ENCODE data around the gene CYP2E1.

Gene CYP2E1

DNA sequence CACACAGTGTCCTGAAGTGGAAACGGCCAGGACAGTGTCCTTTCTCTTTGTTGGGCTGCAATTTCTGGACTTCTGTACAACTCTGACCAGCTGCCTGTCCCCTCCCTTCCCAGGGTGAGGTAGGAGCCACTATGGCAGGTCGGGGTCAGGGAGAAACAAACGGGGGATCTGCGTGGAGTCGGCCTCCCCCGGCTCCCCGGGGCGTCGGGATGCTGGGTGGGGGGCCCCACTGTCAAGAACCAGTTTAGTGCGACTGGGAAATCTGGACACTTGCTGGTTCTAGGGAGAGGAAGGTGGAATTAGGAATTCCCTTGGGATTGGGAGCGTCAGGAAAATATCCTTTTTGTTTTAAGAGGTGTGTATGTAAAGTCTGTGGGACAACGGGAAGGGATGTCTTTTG is 37.7 kb downstream of the CYP2E1 start:
- Histone ChIP-seq H3K27ac (replicated peaks) (no peak overlapping the region), H3K4me3 (replicated peaks; ENCODE audit: insufficient read depth, low read length) (no peak overlapping the region), H3K27me3 (ENCODE audit: insufficient read depth, poor library complexity, severe bottlenecking) (no peaks in the 10 kb centered on the region)
- TF ChIP-seq GABPA (IDR thresholded peaks at IDR 0.05; ENCODE audit: low read depth) (no peak), SPI1 (IDR thresholded peaks at IDR 0.05; ENCODE audit: borderline replicate concordance, low read depth) (no peak), POLR2AphosphoS5 (IDR thresholded peaks at IDR 0.05; ENCODE audit: low read depth) (no peak)
- TF ChIP-seq, protein P1, sequence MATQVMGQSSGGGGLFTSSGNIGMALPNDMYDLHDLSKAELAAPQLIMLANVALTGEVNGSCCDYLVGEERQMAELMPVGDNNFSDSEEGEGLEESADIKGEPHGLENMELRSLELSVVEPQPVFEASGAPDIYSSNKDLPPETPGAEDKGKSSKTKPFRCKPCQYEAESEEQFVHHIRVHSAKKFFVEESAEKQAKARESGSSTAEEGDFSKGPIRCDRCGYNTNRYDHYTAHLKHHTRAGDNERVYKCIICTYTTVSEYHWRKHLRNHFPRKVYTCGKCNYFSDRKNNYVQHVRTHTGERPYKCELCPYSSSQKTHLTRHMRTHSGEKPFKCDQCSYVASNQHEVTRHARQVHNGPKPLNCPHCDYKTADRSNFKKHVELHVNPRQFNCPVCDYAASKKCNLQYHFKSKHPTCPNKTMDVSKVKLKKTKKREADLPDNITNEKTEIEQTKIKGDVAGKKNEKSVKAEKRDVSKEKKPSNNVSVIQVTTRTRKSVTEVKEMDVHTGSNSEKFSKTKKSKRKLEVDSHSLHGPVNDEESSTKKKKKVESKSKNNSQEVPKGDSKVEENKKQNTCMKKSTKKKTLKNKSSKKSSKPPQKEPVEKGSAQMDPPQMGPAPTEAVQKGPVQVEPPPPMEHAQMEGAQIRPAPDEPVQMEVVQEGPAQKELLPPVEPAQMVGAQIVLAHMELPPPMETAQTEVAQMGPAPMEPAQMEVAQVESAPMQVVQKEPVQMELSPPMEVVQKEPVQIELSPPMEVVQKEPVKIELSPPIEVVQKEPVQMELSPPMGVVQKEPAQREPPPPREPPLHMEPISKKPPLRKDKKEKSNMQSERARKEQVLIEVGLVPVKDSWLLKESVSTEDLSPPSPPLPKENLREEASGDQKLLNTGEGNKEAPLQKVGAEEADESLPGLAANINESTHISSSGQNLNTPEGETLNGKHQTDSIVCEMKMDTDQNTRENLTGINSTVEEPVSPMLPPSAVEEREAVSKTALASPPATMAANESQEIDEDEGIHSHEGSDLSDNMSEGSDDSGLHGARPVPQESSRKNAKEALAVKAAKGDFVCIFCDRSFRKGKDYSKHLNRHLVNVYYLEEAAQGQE (IDR thresholded peaks at IDR 0.05; ENCODE audit: insufficient replicate concordance, low read depth), result no peak
- TF ChIP-seq, protein P2, sequence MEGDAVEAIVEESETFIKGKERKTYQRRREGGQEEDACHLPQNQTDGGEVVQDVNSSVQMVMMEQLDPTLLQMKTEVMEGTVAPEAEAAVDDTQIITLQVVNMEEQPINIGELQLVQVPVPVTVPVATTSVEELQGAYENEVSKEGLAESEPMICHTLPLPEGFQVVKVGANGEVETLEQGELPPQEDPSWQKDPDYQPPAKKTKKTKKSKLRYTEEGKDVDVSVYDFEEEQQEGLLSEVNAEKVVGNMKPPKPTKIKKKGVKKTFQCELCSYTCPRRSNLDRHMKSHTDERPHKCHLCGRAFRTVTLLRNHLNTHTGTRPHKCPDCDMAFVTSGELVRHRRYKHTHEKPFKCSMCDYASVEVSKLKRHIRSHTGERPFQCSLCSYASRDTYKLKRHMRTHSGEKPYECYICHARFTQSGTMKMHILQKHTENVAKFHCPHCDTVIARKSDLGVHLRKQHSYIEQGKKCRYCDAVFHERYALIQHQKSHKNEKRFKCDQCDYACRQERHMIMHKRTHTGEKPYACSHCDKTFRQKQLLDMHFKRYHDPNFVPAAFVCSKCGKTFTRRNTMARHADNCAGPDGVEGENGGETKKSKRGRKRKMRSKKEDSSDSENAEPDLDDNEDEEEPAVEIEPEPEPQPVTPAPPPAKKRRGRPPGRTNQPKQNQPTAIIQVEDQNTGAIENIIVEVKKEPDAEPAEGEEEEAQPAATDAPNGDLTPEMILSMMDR (IDR thresholded peaks at IDR 0.05; ENCODE audit: insufficient read depth, low read length), result no peak
- DNase-seq (ENCODE audit: low read depth in 1 of 2, low spot score in 1 of 2), result no peak

GRCh38 chr10:133565441-133566294 is 38.5 kb downstream of the CYP2E1 start, which contains the start of gene SYCE1:
Gene SYCE1 (minus strand): TSS chr10:133565583. CDS start chr10:133565529, 54 bp downstream.
- no peak for DNase-seq (ENCODE audit: low read depth in 1 of 2, low spot score in 1 of 2)
- Histone ChIP-seq H3K4me3 (replicated peaks; ENCODE audit: insufficient read depth, low read length) (no peak within 1 kb of the TSS), H3K27me3 (ENCODE audit: insufficient read depth, poor library complexity, severe bottlenecking) (no peaks in the 10 kb centered on the region), H3K27ac (replicated peaks) (no peak within 1 kb of the TSS)
- TF ChIP-seq POLR2AphosphoS5 (IDR thresholded peaks at IDR 0.05; ENCODE audit: low read depth) (no peak), GABPA (IDR thresholded peaks at IDR 0.05; ENCODE audit: low read depth) (no peak), SPI1 (IDR thresholded peaks at IDR 0.05; ENCODE audit: borderline replicate concordance, low read depth) (no peak)
- TF ChIP-seq, protein P2 (IDR thresholded peaks at IDR 0.05; ENCODE audit: insufficient read depth, low read length), result no peak
- TF ChIP-seq, protein P1 (IDR thresholded peaks at IDR 0.05; ENCODE audit: insufficient replicate concordance, low read depth), result no peak

DNA sequence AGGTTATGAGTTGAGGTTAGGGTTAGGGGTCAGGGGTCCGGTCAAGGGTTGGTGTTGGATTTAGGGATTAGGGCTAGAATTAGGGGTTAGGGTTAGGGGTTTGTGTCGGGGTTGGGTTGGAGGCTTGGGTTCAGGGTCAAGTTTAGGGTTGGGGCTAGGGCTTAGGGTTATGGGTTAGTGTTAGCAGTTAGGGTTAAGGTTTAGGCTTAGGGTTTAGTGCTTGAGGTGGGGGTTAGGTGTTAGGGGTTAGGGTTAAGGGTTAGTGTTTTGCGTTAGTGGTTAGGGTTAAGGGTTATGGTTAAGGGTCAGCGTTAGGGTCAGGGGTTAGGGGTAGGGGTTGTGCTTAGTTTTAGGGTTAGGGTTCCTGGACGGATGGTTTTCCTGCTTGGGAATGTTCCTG is 40.0 kb downstream of the CYP2E1 start:
- Histone ChIP-seq H3K27me3 (ENCODE audit: insufficient read depth, poor library complexity, severe bottlenecking) (no peaks in the 10 kb centered on the region), H3K4me3 (replicated peaks; ENCODE audit: insufficient read depth, low read length) (no peak overlapping the region), H3K27ac (replicated peaks) (no peak overlapping the region)
- TF ChIP-seq SPI1 (IDR thresholded peaks at IDR 0.05; ENCODE audit: borderline replicate concordance, low read depth), result no peak
- TF ChIP-seq, protein P2 (IDR thresholded peaks at IDR 0.05; ENCODE audit: insufficient read depth, low read length), result no peak
- TF ChIP-seq POLR2AphosphoS5 (IDR thresholded peaks at IDR 0.05; ENCODE audit: low read depth), result no peak
- TF ChIP-seq, protein P1 (IDR thresholded peaks at IDR 0.05; ENCODE audit: insufficient replicate concordance, low read depth), result no peak
- TF ChIP-seq GABPA (IDR thresholded peaks at IDR 0.05; ENCODE audit: low read depth), result no peak
- DNase-seq (ENCODE audit: low read depth in 1 of 2, low spot score in 1 of 2), result no peak

Data from HL-60 (cell line).